SKM-1 (cell line): ENCODE results near the gene NCK2.

Experiments used
- DNase-seq: peaks from one replicate; lab custom pipeline; 2025; ENCODE audit not compliant: unreplicated experiment; lab: John Stamatoyannopoulos, UW

The NCK2 gene

GRCh38 chr2:105910497-105911238 lies 166.0 kb downstream of the NCK2 start:
- DNase-seq, result no peak

- DNase-seq, result no peak
These were observed 166.7 kb downstream of the NCK2 start for GRCh38 chr2:105911425-105911824.

GRCh38 chr2:105912081-105912480 lies 167.4 kb downstream of the NCK2 start:
- DNase-seq, result no peak

GRCh38 chr2:105915005-105915558 lies 170.4 kb downstream of the NCK2 start:
- no peak for DNase-seq

- DNase-seq, result no peak
These were observed 172.5 kb downstream of the NCK2 start for GRCh38 chr2:105917226-105917625.

GRCh38 chr2:105917688-105918087 lies 173.0 kb downstream of the NCK2 start:
- no peak for DNase-seq

- no peak for DNase-seq
These were observed 174.6 kb downstream of the NCK2 start for GRCh38 chr2:105919191-105919811.

GRCh38 chr2:105919826-105920225 lies 175.1 kb downstream of the NCK2 start:
- DNase-seq, result peak; percentile 4

GRCh38 chr2:105924271-105924670 lies 179.6 kb downstream of the NCK2 start:
- DNase-seq, result no peak

GRCh38 chr2:105924932-105925331 lies 180.2 kb downstream of the NCK2 start:
- no peak for DNase-seq

- DNase-seq, result no peak
These were observed 180.7 kb downstream of the NCK2 start for GRCh38 chr2:105925390-105925789.

GRCh38 chr2:105926960-105927678 lies 182.4 kb downstream of the NCK2 start:
- DNase-seq, result no peak

GRCh38 chr2:105928086-105928485 lies 183.4 kb downstream of the NCK2 start:
- no peak for DNase-seq

GRCh38 chr2:105928563-105928962 lies 183.9 kb downstream of the NCK2 start:
- DNase-seq, result no peak

GRCh38 chr2:105929516-105929915 lies 184.8 kb downstream of the NCK2 start:
- no peak for DNase-seq

- DNase-seq, result no peak
These were observed 187.9 kb downstream of the NCK2 start for GRCh38 chr2:105932582-105932981.

GRCh38 chr2:105933906-105934305 lies 189.2 kb downstream of the NCK2 start:
- no peak for DNase-seq

- no peak for DNase-seq
These were observed 189.8 kb downstream of the NCK2 start for GRCh38 chr2:105934467-105934866.

- no peak for DNase-seq
These were observed 190.4 kb downstream of the NCK2 start for GRCh38 chr2:105935063-105935462.

- DNase-seq, result no peak
These were observed 192.2 kb downstream of the NCK2 start for GRCh38 chr2:105936954-105937353.

- DNase-seq, result no peak
These were observed 192.9 kb downstream of the NCK2 start for GRCh38 chr2:105937498-105938097.
